ENCODE results near the gene VSIG4.
"Not testable (repeated sequence)": the region's sequence is repeated elsewhere in the genome, so short reads cannot be mapped to it uniquely, and the experiment has no call there.

Gene VSIG4

GRCh38 chrX:65976161-65976560 is 63.7 kb downstream of the VSIG4 start:
- no peak for DNase-seq (ENCODE audit: low spot score)

GRCh38 chrX:65975161-65975751 is 64.6 kb downstream of the VSIG4 start:
- not testable (repeated sequence) for DNase-seq (ENCODE audit: low spot score)

Measured in putamen (tissue), 1 donor.